GM19240 (cell line): ENCODE results near the gene PKIG.

ENCODE experiments used
- DNase-seq: peaks from one replicate; pipeline ENCODE4 v3.0.0; 2011; ENCODE audit warnings: low spot score; ENCODE audit not compliant: insufficient read length

The PKIG gene

GRCh38 chr20:44594730-44595129 lies 12.4 kb downstream of the PKIG start:
- DNase-seq = no peak

DNA sequence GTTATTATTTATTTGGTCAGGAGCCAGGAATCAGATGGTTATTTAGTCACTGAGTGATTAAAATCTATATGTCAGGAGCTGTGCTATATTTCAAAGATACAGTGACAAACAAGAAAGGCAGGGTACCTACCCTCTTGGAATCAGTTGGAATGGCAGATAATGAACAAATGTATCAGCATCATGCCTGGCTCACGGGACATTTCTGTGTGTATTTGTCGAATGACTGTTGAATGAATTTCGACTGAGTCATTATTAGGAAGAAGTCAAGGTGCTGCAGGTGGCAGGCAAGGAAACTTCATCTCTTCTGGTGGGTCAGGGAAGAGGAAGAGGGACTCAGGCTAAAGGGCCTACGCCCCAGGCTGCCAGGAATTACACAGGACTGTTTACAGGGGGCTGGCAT lies 13.6 kb downstream of the PKIG start:
- DNase-seq = no peak

GRCh38 chr20:44596876-44597275 lies 14.5 kb downstream of the PKIG start:
- DNase-seq = no peak

GRCh38 chr20:44597516-44597915 lies 15.1 kb downstream of the PKIG start:
- DNase-seq = no peak

DNA sequence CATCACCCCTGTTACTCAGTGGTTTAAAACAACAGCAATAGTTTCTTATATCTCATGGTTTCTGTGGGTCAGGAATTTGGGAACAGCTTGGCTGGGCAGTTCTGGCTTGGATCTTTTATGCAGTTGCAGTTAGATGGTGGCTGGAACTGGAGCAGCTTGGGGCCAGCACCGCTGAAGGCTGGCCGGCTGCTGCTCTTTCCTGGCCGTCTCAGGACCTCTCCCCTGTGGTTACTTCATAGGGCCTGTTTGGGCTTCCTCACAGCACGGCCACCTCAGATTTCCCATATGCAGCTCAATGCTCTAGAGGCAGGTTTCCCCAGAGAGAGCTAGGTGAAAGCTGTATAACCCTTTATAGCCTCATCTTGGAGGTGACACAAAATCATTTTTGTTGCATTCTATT lies 15.6 kb downstream of the PKIG start:
- no peak for DNase-seq

DNA sequence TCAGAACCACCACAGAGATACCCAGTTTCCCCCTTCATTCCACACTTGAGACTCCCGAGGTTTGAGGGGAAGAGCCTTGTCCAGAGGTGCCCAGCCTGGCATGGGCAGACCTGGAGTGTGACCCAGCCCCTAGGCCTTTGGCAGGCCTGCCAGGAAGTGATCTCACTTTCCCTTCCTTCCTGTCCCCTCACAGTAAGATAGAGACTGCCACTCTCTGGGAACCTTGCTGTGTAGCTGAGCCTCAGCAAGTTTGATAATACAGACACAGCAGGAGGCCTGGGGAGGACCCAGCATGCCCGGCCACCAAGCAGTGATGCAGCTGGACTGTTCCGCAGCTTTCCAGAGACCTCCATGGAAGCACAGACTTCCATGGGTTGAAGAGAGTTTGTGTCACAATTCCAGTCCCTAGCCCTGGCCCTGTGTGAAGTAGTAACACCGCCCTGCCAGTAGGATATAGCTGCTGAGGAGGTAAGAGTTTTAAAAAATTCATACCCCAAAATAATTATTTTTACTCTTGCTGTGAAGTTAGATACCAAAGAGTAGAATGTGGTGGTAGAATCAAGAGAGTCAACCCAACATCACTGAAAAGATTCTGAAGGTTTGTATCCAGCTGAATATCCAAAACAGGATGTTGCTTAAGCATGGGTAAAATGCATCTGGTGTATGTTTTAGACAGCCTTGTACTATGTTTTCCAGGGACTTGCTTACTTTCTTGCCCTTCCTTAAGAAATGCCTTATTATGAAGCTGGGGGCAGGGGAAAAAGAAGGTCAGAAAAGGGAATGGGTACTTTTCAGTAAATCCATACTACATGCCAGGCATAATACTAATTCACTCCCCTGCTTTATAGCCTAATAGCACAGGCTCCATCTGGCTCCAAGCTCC lies 16.3 kb downstream of the PKIG start:
- DNase-seq = no peak

DNA sequence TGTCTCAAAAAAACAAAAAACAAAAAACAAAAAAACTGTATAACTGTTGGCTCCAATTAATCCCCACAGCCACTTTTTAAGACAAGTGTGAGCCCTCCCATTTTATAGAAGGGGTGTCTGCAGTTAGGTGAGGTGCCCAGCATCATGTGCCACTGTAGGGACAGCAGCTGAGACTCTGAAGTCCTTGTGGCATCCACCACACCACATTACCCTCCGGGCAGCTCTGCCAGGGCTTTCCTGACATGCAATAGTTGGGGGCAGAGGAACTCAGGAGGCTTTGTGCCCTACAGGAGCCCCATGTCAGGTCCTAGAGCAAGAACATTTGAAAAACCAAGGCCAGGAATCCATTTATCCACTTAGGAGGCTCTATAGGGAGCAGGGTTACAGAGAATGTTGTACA lies 17.3 kb downstream of the PKIG start:
- DNase-seq = no peak

DNA sequence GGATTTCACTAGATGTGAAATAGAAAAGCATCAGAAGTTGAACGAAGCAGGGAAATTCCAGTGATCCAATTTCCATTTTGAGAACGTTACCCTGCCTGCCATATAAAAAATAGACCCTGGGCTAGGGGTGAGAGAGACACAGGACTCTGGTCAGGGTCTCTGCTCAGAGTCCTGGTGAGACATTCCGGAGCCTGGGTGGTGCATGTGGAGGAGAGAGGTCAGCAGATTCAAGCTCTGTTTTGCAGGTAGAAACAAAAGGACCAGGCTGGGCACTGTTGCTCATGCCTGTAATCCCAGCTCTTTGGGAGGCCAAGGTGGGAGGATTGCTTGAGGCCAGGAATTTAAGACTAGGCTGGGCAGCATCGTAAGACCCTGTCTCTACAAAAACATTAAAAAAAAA lies 17.9 kb downstream of the PKIG start:
- no peak for DNase-seq

DNA sequence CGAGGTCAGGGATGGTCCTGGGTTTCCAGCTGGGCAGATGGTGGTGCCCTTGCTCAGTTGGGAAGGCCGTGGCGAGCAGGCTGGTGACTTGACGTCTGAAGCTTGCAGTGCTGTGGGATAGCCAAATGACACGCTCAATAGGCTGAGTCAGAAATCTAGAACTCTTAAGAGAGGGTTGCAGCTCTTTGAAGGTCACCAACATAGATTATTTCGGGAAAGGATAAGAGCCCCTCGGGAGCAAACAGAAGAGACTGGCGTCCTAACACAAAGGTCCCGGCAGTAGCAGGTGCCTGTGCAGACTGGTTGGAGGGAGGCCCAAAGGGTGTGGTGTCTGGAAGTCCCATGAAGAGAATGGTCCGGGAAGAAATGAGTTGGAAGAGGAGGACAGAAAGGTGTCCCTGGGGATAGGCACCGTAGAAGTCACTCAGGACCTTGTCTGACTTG lies 18.4 kb downstream of the PKIG start:
- no peak for DNase-seq

GRCh38 chr20:44601236-44601671 lies 18.9 kb downstream of the PKIG start:
- no peak for DNase-seq

GRCh38 chr20:44601801-44602204 lies 19.4 kb downstream of the PKIG start:
- no peak for DNase-seq

DNA sequence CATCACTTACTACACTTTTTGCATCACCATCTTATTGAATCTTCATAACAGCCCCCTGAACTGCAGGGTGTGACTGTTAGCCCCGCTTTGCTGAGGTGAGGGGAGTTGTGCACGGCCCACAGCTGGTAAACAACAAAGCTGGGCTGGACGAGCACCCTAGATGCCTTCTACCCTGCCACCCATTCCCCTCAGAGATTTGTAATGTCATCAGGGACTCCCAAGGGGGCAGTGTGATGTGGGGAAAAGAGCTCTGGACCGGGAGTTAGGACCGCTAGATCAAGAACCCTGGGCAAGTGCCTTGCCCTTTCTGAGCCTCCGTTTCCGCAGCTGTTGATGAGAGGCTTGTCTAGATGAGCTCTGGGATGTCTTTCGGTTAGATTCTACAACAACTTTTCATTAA lies 20.9 kb downstream of the PKIG start:
- DNase-seq = no peak

GRCh38 chr20:44606725-44607441 lies 24.5 kb downstream of the PKIG start:
- no peak for DNase-seq

- DNase-seq = no peak
These were observed 26.7 kb downstream of the PKIG start for GRCh38 chr20:44609006-44609515.

DNA sequence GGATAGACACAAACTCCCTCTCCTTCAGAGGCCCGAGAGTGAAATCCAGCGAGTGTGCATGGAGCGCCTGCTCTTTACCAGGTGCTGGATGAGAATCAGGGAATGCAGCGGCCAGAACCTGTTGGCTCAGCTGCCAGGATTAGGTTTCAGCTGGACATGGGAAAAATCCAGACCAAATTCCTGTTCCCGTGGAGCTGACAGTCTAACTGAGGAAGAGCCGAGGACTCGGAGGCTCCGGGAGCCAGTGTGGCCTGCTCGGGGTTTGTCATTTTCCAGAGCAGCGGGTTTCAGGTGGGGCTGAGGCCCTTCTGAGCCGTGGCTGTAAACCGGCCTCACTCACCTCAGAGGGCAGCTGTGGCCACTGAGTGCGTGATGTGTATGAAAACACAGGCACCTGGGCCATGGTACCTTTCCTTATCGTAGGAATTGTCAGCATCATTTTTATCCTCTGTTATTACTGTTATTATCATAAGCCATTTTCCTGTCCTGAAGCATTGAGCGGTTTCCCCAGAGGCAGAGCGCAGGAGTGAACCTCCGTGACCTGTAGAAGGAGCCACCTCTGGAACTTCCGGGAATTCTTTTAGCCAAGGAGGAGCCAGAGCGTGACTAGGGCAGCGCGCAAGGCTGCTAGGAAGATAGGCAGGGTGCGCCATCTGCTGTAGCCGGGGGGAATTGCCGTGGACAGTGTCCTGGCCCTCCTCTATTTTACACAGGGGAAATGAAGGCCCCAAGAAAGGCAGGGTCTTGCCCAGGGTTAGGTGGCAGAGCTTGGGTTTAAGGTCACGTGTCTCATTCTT lies 27.3 kb downstream of the PKIG start:
- peak; percentile 75 for DNase-seq

DNA sequence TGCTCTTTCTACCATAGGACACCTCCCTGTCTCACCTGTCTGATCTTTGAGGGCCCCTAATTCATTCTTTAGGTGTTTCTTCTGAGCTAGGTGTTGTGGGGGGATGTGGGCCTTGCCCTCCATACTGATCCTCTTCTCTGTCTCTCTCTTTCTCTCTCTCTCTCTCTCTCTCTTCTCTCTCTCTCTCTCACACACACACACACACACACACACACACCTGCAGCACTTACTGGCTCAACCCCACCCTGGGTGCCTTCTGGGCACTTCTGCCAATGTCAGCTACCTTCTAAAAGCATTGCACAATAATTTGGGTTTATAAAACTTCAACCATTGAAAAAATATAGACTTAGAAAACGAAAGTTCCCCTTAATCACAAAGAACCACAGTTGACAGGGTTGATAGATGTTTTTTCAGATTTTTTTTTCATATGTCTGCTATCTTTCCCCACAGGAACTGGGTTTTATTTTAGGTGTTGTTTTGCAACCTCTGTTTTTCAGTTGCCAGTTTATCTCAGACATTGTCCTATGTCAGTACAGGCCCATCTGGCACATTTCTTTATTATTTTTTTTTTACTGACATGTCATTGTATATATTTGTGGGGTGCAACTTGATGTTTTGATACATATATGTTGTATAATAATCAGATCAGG lies 28.1 kb downstream of the PKIG start:
- no peak for DNase-seq

GRCh38 chr20:44613575-44613974 lies 31.2 kb downstream of the PKIG start:
- no peak for DNase-seq

- DNase-seq = no peak
These were observed 32.1 kb downstream of the PKIG start for GRCh38 chr20:44614525-44614924.

GRCh38 chr20:44615169-44615791 lies 32.9 kb downstream of the PKIG start:
- DNase-seq = no peak

- DNase-seq = no peak
These were observed 33.7 kb downstream of the PKIG start for GRCh38 chr20:44615876-44616603.
